ENCODE results near the gene MMP3.

- TF ChIP-seq CTCF (IDR thresholded peaks at IDR 0.05) (no peak), POLR2A (IDR thresholded peaks at IDR 0.05) (no peak)
Observed at GRCh38 chr11:102802341-102802740, 41.1 kb downstream of the MMP3 start.
